Fibroblast of mammary gland (primary cell): Measurements from ENCODE around the gene ADA.
A peak's percentile ranks its signal among the peaks of the same experiment; 100 is the strongest.

Experiments used
- DNase-seq: peaks from one replicate; pipeline ENCODE4 v3.0.0-alpha.2; 2010; ENCODE audit warnings: low read depth
- H3K4me3 ChIP-seq: 2 replicates; pipeline ENCODE4 v1.5.1; 2011; ENCODE audit warnings: low read depth, mild to moderate bottlenecking, low read length, moderate library complexity; ENCODE audit not compliant: control insufficient read depth
- TF ChIP-seq, protein P1 (sequence below): conservative IDR thresholded peaks from 2 replicates; pipeline ENCODE4 v1.5.1; 2011; ENCODE audit warnings: low read depth, low read length, inconsistent platforms; ENCODE audit not compliant: control insufficient read depth, insufficient read depth

Gene ADA

DNA sequence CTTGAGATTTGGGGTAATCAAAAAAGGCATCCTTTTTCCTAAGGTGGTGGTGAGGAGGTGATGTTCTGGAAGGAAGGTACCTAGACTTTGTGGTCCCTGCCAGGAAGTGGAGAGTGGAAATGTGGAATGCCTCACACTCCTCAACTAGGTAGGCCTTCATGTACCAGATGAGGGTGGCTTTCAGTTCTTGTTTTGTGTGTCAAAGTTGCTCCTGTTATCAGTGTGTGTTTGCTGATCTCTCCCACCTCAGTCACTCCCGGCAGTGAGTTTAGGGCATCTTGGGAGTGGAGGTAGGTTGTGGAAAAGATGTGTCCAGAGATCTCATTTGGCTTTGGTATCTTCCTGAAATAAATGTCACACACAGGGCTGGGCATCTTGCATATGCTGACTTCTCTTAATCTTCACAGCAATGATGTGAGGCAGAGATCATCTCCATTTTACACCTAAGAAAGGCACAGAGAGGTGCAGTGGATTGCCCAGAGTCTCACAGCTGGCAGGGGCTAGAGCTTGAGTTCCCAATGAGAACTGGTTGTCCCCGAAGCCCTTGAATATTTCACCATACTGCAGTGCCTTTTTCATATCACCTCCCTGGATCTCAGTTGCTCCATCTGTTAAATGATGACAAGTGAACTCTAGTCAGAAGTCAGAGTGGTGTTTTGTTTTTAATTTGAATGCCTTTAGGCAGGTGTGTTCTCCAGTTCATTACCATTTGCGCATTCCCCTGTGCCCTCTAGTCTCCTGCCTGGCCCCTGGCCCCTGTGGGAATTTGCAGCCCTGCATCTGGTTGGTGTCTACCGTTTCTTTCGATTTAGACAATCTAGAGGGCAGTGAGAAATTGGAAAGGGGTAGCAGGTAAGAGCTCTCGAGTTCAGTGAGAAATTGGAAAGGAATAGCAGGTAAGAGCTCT is 66.2 kb downstream of the ADA start:
- TF ChIP-seq, protein P1, sequence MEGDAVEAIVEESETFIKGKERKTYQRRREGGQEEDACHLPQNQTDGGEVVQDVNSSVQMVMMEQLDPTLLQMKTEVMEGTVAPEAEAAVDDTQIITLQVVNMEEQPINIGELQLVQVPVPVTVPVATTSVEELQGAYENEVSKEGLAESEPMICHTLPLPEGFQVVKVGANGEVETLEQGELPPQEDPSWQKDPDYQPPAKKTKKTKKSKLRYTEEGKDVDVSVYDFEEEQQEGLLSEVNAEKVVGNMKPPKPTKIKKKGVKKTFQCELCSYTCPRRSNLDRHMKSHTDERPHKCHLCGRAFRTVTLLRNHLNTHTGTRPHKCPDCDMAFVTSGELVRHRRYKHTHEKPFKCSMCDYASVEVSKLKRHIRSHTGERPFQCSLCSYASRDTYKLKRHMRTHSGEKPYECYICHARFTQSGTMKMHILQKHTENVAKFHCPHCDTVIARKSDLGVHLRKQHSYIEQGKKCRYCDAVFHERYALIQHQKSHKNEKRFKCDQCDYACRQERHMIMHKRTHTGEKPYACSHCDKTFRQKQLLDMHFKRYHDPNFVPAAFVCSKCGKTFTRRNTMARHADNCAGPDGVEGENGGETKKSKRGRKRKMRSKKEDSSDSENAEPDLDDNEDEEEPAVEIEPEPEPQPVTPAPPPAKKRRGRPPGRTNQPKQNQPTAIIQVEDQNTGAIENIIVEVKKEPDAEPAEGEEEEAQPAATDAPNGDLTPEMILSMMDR = no peak
- no peak overlapping the region for H3K4me3 ChIP-seq
- DNase-seq = no peak

DNA sequence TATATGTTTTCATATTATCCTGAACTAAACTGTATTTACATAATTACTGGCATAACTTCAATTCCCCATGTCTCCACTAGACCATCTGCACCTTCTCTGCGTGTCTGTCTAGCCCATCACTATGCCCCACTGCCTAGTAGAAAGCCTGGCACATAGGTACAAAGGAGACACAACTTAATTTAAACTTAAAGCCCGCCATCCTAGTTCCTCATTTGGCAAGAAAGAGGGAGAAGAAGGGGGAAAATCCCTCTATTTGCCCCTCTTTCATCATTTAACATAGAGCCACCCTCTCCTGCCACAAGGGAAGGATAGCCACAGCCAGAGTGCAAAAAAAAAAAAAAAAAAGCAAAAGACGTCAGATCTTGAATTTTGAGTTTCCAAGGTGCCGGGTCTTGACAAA is 67.3 kb downstream of the ADA start:
- DNase-seq = no peak
- TF ChIP-seq, protein P1 = no peak
- H3K4me3 ChIP-seq = peak overlapping the region; percentile 13

- TF ChIP-seq, protein P1 = no peak
- peak overlapping the region; percentile 62 for H3K4me3 ChIP-seq
- no peak for DNase-seq
Measured at GRCh38 chr20:44583157-44583556, 68.3 kb downstream of the ADA start.

GRCh38 chr20:44582311-44583025 is 69.0 kb downstream of the ADA start, which contains the start of gene PKIG:
TSS of gene PKIG (plus strand) at chr20:44582579. CDS start at chr20:44614557, 31,978 bp downstream.
- H3K4me3 ChIP-seq = peak within 1 kb of the TSS; percentile 62
- peak; percentile 95 for DNase-seq
- TF ChIP-seq, protein P1 = no peak

- peak; percentile 62 for DNase-seq
- H3K4me3 ChIP-seq = no peak overlapping the region
- TF ChIP-seq, protein P1 = no peak
Measured at GRCh38 chr20:44581515-44581914, 70.0 kb downstream of the ADA start.

- no peak for DNase-seq
- TF ChIP-seq, protein P1 = no peak
- no peak overlapping the region for H3K4me3 ChIP-seq
Measured at GRCh38 chr20:44580581-44581268, 70.8 kb downstream of the ADA start.
